ENCODE data around the gene COPS7B. TPM values are rescaled to one million over a fixed set of nuclear protein-coding genes. Genes with fewer than 3 reads are reported as not detected.

Gene COPS7B
- total RNA-seq, 1 experiment from 2014 or later, result 41.3 TPM

GRCh38 chr2:231751042-231751815, 35.0 kb upstream of the COPS7B start:
- no peaks in the 10 kb centered on the region for H3K9me3 ChIP-seq (ENCODE audit: control insufficient read depth, insufficient read depth, low read depth, low read length)
- intact Hi-C loops (cut with micrococcal nuclease; ENCODE audit: unreplicated experiment), result no loop called here
- POLR2A ChIA-PET, result no interaction called here
- TF ChIP-seq CTCF (IDR thresholded peaks at IDR 0.05) (no peak), SIN3A (IDR thresholded peaks at IDR 0.05; ENCODE audit: borderline replicate concordance, insufficient read depth, low read depth, low read length) (no peak), POLR2AphosphoS5 (IDR thresholded peaks at IDR 0.05; ENCODE audit: low read depth, low read length) (no peak), REST (IDR thresholded peaks at IDR 0.05; ENCODE audit: insufficient read depth in 1 of 2, low read depth in 2 of 2, low read length in 1 of 2) (no peak), TCF7L2 (IDR thresholded peaks at IDR 0.05; ENCODE audit: low read depth, low read length) (no peak)
- in situ Hi-C loops (cut with HindIII; ENCODE audit: low pct_unique_long_range_greater_than_20kb, low sequenced_read_pairs), result no loop called here
- DNase-seq (ENCODE audit: low read depth, low spot score), result no peak
- CTCF ChIA-PET, result interaction anchor here (0.6 kb wide), 1 partner anchor 182 kb away, joined by 7 read pairs; no protein-coding TSS in a partner anchor
- no peaks in the 10 kb centered on the region for H3K4me1 ChIP-seq (ENCODE audit: control insufficient read depth, insufficient read depth, low read length)
- 0 out of 2 replicates have a peak, but pooled peaks cover 2% of the 10 kb centered on the region for H3K36me3 ChIP-seq (ENCODE audit: control insufficient read depth, insufficient read depth, low read length)
- BruUV-seq (replicated peaks), result no TSS peak
- ATAC-seq, result no peak
- H3K27ac ChIP-seq (ENCODE audit: low read length), result no peak overlapping the region
- H3K27me3 ChIP-seq (ENCODE audit: control insufficient read depth, insufficient read depth, low read length), result no peaks in the 10 kb centered on the region
- H3K4me3 ChIP-seq (ENCODE audit: low read depth in 2 of 2, low read length in 2 of 2), result no peak overlapping the region

- ATAC-seq, result no peak
These were observed 34.2 kb upstream of the COPS7B start for GRCh38 chr2:231752061-231752460.

More at GRCh38 chr2:231752061-231752460, 34.2 kb upstream of the COPS7B start:
- Histone ChIP-seq H3K9me3 (ENCODE audit: control insufficient read depth, insufficient read depth, low read depth, low read length) (no peaks in the 10 kb centered on the region), H3K4me3 (ENCODE audit: low read depth in 2 of 2, low read length in 2 of 2) (no peak overlapping the region), H3K27ac (ENCODE audit: low read length) (no peak overlapping the region), H3K27me3 (ENCODE audit: control insufficient read depth, insufficient read depth, low read length) (no peaks in the 10 kb centered on the region), H3K4me1 (ENCODE audit: control insufficient read depth, insufficient read depth, low read length) (no peaks in the 10 kb centered on the region), H3K36me3 (ENCODE audit: control insufficient read depth, insufficient read depth, low read length) (0 out of 2 replicates have a peak, but pooled peaks cover 2% of the 10 kb centered on the region)
- TF ChIP-seq CTCF (IDR thresholded peaks at IDR 0.05), result no peak
- no peak for TF ChIP-seq TCF7L2 (IDR thresholded peaks at IDR 0.05; ENCODE audit: low read depth, low read length)
- TF ChIP-seq SIN3A (IDR thresholded peaks at IDR 0.05; ENCODE audit: borderline replicate concordance, insufficient read depth, low read depth, low read length), result no peak
- TF ChIP-seq REST (IDR thresholded peaks at IDR 0.05; ENCODE audit: insufficient read depth in 1 of 2, low read depth in 2 of 2, low read length in 1 of 2), result no peak
- no peak for TF ChIP-seq POLR2AphosphoS5 (IDR thresholded peaks at IDR 0.05; ENCODE audit: low read depth, low read length)
- intact Hi-C loops (cut with micrococcal nuclease; ENCODE audit: unreplicated experiment) (no loop called here), in situ Hi-C loops (cut with HindIII; ENCODE audit: low pct_unique_long_range_greater_than_20kb, low sequenced_read_pairs) (no loop called here)
- ChIA-PET POLR2A (no interaction called here), CTCF (no interaction called here)
- no peak for DNase-seq (ENCODE audit: low read depth, low spot score)
- BruUV-seq (replicated peaks), result no TSS peak

Data from Panc1 (cell line).